Skin epidermis (tissue), 12 donors: Measurements from ENCODE around the gene FBXO39.
"Not testable (repeated sequence)": the region's sequence is repeated elsewhere in the genome, so short reads cannot be mapped to it uniquely, and the experiment has no call there.

Source experiments
- H3K27ac ChIP-seq, 21 experiments: fragments of 200-600 bp; sonication (generic) in 11 of 21; one replicate each; pipeline ENCODE4 v1.5.0; 2020; ENCODE audit warnings: mild to moderate bottlenecking in 3 of 21, inconsistent platforms in 2 of 21, moderate library complexity in 2 of 21
- H3K4me3 ChIP-seq, 7 experiments: fragments of 200-600 bp; sonication (generic) in 2 of 7; one replicate each; pipeline ENCODE4 v1.5.0; 2020; ENCODE audit warnings: inconsistent platforms in 2 of 7, mild to moderate bottlenecking in 2 of 7, moderate library complexity in 1 of 7

Gene FBXO39

DNA sequence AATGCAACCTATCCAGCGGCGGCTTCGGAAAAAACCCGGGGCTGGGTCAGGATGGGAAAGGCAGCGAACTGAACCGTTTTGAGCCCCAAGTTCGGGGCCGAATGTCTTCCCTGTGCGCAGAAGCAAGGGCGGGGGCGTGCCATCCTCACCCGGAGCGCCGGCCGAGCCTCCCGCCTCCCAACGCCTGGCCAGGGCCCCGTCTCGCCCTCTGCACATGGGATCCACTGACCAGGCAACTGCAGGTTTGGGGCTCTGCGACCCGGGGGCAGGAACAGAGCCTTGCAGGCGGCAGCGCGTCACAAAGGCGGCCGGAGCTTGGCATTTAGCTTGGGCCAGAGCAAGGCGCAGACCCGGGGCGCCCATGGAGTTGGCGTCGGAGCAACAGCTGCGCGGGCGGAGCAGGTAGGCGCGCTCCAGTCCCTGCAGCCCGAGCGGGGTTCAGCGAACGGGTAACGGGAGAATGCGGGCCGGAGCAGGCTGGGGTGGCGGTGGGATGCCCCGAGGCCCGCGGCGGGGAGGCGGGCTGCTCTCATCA is at the start of gene FBXO39:
Gene FBXO39, plus strand, starts transcription at position 345 of the 535 bp plus-strand sequence. CDS start 3,654 bp downstream, outside the sequence.
- H3K27ac ChIP-seq = no peak within 1 kb of the TSS
- no peak within 1 kb of the TSS for H3K4me3 ChIP-seq

DNA sequence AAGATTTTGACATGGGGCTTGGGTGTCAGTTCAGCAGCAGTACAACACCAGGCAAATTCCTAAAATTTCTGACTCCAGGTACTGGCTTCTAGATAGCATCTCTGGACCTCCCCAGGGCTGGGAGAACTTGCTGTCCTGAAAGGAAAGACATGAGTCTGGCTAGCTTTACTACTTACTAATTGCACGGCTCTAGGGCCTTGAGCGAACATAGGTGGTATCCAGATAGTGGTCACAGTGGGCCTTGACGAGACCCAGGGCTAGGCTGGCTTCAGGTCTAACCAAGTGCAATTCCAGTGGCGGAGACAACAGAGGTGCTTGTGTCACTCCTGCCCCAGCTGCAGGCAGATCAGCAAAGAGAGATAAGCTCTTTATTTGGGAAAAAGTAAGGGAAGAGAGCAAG is 46.5 kb upstream of the FBXO39 start:
- H3K4me3 ChIP-seq = no peak overlapping the region
- H3K27ac ChIP-seq = no peak overlapping the region

DNA sequence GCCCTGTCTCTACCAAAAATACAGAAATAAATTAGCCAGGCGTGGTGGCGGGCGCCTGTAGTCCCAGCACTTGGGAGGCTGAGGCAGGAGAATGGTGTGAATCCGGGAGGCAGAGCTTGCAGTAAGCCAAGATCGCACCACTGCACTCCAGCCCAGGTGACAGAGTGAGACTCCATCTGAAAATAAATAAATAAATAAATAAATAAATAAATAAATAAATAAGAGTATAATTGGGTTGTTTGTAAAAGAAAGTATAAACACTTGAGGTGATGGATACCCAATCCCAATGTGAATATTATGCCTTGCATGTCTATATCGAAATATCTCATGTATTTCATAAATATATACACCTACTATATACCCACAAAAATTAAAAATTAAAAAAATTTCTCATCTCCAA is 29.4 kb upstream of the FBXO39 start:
- not testable (repeated sequence) for H3K4me3 ChIP-seq, H3K27ac ChIP-seq

DNA sequence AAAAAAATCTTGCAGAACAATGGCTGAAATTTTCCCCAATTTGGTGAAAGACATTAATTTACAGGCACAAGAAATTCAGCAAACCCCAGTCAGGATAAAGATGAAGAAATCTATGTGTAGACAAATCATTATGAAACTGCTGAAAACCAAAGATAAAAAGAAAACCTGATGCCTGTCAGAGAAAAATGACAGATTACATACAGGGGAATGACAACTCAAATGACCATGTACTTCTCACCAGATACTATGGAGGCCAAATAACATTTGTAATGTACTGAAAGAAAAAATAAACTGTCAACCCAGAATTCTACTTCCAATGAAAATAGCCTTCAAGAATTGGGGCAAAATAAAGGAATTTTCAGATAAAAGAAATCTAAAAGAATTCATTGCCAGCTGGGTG is 27.4 kb upstream of the FBXO39 start:
- Histone ChIP-seq H3K4me3 (no peak overlapping the region), H3K27ac (no peak overlapping the region)

DNA sequence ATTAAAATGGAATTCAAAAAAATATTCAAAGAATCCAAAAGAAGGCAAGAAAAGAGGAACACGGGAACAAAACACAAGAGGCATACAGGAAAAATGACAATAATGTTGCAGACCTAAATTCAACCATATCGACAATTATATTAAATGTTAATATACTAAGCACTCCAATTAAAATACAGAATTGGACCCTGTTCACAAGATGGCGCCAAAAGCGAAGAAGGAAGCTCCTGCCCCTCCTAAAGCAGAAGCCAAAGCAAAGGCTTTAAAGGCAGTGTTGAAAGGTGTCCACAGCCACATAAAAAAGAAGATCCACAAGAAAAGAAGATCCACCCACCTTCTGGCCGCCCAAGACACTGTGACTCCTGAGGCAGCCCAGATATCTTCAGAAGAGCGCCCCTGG is 26.5 kb upstream of the FBXO39 start:
- Histone ChIP-seq H3K27ac (no peak overlapping the region), H3K4me3 (no peak overlapping the region)

DNA sequence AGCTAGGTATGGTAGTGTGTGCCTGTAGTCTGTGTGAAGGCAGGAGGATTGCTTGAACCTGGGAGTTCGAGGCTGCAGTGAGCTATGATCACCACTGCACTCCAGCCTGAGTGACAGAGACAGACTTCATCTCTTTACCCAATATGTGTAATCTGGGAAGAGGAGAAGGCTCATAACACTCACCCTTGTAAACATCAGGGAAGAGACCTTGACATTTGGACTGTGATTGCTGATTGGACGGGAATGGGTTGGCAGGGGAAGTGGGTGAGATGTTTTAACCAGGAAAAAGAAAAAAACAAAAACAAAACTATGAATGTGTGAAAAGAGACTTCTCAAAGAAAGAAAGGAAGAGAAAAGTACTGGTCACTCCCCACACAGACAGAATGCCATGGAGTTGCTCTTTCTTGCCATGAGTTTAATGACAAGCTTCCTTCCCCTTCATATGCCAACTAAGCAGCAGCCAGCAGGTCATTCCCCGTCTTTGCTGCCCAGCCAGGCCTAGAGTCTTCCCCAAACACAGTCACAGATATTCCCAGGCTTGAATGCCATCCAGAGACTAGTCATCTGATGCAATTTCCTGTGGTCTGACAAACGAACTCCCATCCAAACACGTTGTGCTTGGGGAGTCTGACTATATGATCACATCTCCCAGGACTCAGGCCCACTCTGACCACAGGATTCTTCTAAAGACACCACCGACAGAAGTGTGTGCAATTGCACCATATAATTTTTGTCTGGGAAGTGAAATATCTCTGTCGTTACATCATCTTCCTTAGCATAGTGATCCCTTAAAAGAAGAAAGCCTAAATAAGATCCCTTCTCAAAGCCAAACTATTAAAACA is 23.7 kb upstream of the FBXO39 start:
- H3K27ac ChIP-seq = peak overlapping the region in 20 of 21 experiments; percentile 46 to 89 (median 74)

DNA sequence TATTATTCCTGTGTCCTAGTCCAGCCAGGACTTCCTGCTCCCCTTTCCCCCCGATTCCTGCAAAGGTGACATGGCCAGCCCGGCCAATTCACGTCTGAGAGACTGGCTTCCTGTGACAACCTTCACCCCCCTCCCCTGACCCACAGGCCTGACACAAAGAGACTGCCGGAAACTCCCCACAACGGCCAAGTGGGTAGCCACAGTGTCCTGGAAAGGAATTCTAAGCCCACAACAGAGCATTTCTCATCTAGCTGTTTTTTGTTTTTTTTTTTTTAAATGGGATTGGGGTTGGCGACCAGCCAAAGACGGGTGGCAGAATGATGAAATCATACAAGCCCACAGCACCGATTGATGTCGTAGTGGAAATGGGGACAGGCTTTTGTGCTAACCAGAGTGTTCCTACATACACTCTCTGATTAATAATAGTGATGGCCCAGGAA is 23.0 kb upstream of the FBXO39 start:
- H3K27ac ChIP-seq = peak overlapping the region in 20 of 21 experiments; percentile 41 to 89 (median 74)
- no peak overlapping the region for H3K4me3 ChIP-seq

More for the DNA sequence above, 23.7 kb upstream of the FBXO39 start:
- no peak overlapping the region for H3K4me3 ChIP-seq

DNA sequence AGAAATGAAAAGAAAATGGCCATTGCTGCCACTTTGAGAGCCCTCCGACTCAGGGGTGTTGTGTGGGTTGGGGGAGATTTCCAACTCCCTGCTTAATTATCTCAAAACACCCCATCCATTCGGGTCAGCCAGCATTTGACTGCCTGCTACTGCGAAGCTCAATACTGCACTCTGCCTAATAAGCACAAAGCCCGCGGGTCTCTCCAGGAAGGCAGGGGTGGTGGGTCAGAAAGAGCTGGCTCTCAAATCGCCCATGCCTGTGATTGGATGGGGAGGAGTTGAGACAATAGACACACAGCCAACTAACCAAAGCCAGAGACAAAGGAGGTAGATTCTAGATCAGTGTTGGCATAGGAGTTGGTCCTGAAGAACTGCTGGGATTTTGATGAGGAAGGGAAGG is 22.5 kb upstream of the FBXO39 start:
- Histone ChIP-seq H3K27ac (peak overlapping the region in 18 of 21 experiments; percentile 10 to 89 (median 74)), H3K4me3 (no peak overlapping the region)

DNA sequence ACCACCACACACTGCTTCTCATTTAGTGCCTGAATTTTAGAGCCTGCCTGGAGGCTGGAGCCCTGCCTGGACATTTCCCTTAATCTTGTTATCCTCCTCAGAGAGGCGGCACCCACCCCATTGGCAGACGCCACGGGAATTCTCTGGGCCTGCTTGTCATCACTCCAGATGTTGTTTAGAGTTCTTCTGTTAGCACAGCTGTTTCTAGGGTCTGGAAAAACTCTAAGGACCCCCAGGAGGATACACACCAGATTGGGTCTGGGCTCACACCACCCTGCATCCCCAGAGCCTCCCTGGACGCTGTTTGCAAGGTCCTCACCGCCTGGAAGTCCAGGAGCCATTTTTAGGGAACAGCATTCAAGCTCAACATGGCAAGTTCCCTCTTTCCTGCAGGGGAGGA is 20.7 kb upstream of the FBXO39 start:
- peak overlapping the region; percentile 49 to 75 (median 53) for H3K4me3 ChIP-seq

DNA sequence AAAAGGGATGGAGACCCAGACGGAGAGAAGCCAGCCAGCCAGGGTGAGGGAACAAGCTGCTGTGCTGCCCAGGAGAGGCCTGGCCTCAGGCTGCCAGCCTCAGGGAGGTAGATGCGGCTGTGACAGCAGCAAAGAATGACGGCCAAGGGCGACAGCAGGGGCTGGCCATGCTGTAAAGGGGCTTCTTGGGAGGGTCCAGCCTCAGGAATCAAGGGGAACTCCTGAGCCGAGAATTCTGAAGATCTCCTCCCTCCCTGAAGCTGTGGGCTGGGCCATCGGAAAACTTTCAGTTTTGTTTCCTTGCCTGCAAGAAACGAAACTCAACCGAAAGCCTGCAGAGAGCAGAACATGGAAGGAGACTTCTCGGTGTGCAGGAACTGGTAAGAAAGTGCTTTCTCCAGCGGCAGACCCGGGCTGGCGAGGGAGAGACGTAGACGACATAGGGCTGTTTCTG is 20.3 kb upstream of the FBXO39 start, which contains the start of gene XAF1:
Gene XAF1, plus strand, starts transcription at position 316 of the 454 bp plus-strand sequence. Its CDS starts 33 bp downstream, at position 349.
- H3K4me3 ChIP-seq = peak within 1 kb of the TSS; percentile 49 to 75 (median 53)

More for the DNA sequence above, 20.7 kb upstream of the FBXO39 start:
- peak overlapping the region; percentile 16 to 99 (median 89) for H3K27ac ChIP-seq

DNA sequence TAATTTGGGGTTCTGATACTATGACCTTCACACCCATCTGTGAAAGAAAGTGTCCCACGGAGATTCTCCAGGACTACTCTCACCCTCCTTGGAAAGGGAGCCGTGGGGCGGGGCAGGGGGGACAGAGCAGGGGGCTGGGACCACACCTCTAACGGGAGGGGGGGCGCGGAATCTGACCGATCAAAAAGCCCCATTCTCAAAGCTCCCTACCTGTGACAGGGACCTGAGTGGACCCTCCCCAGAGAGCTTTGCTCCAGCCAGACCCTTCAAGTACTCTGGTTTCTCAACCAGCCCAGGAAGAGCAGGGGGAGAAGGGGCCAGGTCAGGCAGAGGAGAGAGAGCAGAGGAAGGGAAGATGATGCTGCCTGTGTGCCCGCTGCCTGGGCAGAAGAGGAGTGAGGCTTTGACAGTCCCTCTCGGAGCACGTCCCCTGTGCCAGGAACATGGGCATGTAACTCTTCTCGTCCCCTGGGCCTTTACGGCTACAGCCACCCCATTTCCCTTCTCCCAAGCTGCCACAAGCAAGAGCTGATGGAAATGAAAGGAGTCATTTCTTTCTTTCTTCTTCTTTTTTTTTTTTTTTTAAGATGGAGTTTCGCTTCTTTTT is 19.5 kb upstream of the FBXO39 start:
- H3K27ac ChIP-seq = peak overlapping the region; percentile 16 to 99 (median 89)

More for the DNA sequence above, 20.3 kb upstream of the FBXO39 start, which contains the start of gene XAF1:
- peak within 1 kb of the TSS; percentile 16 to 99 (median 89) for H3K27ac ChIP-seq

DNA sequence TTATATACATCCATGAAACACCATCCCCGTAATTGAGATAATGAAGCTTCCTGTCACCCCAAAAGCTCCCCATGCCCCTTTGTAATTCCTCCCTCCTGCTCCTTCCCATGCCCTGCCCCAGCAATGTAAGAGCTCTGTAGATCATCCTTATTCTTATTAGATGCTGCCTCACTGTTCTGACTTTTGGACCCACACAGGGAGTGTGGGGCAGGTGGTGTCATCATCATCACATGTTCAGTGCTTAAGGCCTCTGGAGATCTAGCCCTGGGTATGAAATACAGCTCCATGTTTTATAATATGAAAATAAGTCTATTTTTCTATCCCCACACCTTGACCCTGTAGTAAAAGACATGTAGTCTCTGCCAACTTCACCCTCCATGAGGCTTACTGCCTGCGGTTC is 18.3 kb upstream of the FBXO39 start:
- peak overlapping the region in 2 of 7 experiments; percentile 53 to 63 for H3K4me3 ChIP-seq
- peak overlapping the region in 4 of 21 experiments; percentile 6 to 89 (median 32) for H3K27ac ChIP-seq

More for the DNA sequence above, 19.5 kb upstream of the FBXO39 start:
- H3K4me3 ChIP-seq = peak overlapping the region; percentile 49 to 75 (median 53)

DNA sequence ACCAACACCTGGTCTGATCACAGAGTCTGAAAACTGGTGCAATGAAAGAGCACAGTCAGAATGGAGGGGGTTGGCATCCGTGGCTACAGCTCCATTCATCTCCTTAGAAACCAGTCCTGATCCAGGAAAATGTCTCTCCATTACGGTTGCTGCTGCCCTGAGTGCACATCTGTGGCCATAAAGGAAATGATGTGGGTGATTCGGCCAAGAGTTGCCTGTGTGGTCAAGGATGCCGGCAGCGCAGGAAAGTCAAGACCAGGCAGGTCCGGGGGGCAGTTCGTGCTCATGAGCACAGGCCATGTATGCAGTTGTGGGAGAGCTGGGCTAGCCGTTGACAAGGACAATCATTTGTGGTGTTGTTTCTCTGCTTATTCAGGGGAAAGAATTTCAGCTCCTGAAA is 14.2 kb upstream of the FBXO39 start:
- no peak overlapping the region for H3K27ac ChIP-seq
- no peak overlapping the region for H3K4me3 ChIP-seq

DNA sequence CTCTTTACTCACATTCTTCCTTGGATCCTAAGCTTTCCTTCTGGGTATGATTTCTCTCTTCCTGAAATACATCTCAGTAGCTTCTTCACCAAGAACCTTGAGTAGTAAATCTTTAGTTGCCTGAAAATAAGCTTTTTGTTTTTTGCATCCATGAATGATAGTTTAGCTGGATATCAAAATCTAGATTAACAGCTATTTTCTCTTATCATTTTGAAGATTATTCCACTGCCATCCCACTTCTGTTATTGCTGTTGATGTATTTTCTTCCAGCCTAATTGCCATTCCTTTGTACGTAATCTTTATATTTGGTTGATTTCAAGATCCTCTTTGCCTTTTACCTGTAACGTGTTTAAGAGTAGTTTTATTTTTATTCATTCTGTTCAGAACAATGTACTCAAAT is 7.6 kb upstream of the FBXO39 start:
- no peak overlapping the region for H3K4me3 ChIP-seq

DNA sequence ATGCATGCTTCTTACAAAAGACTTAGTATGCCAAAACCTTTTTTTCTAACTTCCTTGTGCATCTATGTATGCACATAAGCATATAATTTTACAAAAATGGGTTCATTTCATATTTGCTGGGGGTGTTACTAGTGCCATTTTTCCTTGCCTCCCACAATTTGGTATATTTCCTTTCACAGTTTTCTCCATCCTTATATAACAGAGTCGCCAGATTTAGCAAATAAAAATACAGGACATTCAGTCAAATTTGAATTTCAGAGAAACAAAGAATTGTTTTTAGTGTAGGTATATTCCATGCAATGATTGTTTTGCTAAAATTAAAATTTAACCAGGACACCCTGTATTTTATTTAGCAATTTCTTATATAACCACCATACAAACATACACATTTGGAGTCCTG is 4.0 kb upstream of the FBXO39 start:
- Histone ChIP-seq H3K27ac (no peak overlapping the region), H3K4me3 (no peak overlapping the region)

More for the DNA sequence above, 7.6 kb upstream of the FBXO39 start:
- H3K27ac ChIP-seq = no peak overlapping the region

DNA sequence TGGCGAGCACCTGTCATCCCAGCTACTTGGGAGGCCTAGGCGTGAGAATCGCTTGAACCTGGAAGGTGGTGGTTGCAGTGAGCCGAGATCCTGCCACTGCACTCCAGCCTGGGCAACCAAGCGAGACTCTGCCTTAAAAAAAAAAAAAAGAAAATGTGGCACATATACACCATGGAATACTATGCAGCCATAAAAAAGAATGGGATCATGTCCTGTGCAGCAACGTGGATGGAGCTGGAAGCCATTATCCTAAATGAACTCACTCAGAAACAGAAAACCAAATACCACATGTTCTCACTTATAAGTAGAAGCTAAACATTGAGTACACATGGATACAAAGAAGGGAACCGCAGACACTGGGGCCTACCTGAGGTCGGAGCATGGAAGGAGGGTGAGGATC is 1.1 kb upstream of the FBXO39 start:
- not testable (repeated sequence) for H3K4me3 ChIP-seq, H3K27ac ChIP-seq

DNA sequence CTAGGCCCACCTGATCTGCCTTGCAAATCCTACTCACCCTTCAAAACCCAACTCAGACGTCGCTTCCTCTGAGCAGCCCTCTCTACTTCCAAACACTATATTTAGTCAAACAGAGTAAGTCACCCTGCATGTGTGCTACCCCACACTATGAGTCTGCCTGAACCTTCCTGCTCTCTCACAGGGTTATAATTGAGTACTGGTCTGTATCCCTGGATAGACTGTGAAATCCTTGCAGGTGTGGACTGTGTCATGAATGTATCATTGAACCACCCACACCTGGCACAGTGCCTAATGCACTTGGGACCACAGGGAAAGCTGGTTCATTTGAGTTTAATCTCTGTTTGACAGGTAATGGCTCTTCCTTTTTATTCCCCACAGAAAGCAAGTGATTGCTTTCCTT is 3.4 kb downstream of the FBXO39 start:
- Histone ChIP-seq H3K27ac (no peak overlapping the region), H3K4me3 (no peak overlapping the region)

DNA sequence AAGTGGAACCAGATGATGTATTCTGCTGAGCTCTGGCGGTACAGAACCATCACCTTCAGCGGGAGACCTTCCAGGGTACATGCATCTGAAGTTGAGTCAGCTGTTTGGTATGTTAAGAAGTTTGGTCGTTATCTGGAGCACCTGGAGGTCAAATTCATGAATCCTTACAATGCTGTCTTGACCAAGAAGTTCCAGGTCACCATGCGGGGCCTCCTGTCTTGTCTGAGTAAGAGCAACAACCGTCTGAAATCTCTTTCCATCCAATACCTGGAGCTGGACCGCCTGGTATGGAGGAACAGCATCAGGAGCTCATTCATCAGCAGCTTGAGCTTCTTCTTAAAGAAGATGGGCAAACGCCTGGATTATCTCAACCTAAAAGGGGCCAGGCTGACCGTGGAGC is 4.0 kb downstream of the FBXO39 start:
- Histone ChIP-seq H3K27ac (no peak overlapping the region), H3K4me3 (no peak overlapping the region)

DNA sequence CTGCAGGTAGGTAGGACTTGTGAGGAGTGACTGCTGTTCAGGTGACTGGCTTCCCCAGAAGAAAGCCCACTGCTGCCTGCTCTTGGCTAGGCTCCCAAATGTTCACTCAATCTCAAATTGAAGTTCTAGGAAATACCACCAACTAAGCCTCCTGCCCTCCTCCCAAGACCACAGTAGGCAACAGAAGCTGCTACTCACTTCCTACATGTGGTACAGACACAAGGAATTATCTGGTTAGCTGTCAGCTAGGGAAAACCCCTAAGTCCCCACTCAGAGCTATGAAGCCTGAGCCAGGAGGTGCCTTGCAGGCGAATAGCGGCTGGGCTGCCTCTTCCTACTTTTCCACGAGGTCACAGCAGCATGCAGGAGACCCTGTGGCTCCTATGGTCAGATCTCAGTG is 4.9 kb downstream of the FBXO39 start:
- Histone ChIP-seq H3K4me3 (no peak overlapping the region), H3K27ac (no peak overlapping the region)

DNA sequence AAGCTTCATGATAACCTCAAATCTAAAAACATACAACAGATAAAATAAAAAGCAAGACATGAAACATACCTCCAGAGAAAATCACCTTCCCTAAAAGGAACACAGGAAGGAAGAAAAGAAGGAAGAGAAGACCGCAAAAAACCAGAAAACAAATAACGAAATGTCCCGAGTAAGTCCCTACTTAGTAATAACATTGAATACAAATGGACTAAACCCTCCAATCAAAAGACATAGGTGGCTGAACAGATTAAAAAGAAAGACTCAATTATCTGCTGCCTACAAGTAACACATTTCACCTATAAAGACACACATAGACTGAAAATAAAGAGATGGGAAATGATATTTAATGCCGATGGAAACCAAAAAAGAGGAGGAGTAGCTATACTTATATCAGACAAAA is 6.2 kb downstream of the FBXO39 start:
- Histone ChIP-seq H3K4me3 (no peak overlapping the region), H3K27ac (no peak overlapping the region)
